Heart left ventricle (tissue), 11 donors: ENCODE data around the gene EFCAB10. TPM values are rescaled to one million over a fixed set of nuclear protein-coding genes. Genes with fewer than 3 reads are reported as not detected.

ENCODE experiments used
- polyA plus RNA-seq, 2 donors: library from polyadenylated mRNA; stranded (reverse); fragments of 200-250 nt; gene quantifications; one replicate each; pipeline ENCODE4 v1.2.3, GENCODE V29; 2013
- total RNA-seq, 9 donors: library from RNA; depleted of rRNA in 2 of 9; stranded (reverse); fragments of >200 nt in 2 of 9; fragmentation: NEBNext Ultra II Directional in 3 of 9; extraction: Animal tissue kit (Norgen Biotek cat#: 25700) in 3 of 9; gene quantifications; one replicate each; pipeline versions ENCODE4 v1.1.0 to v1.2.4, GENCODE V29; 2016 to 2023
- donor health status: ischemic (EF 13 %, LVEDD 7.1; RV severe dilation, severe dysfunction).
- donor health status: healthy with polysubstance abuse.
- donor health status: DM: no; HTN: yes; CAD: no.
- donor health status: DM: no; HTN: no; CAD: no.
- donor health status: ischemic (EF 25% LVEDD 5.7; RV mildly dilated, moderate dysfunction).
- donor health status: healthy.
- donor health status: DM: yes; HTN: yes; CAD: no.
- donor health status: PGD.
- donor health status: nonischemic (EF 23%, LVEDD 6.1; RV moderate dilation, normal function).

Gene EFCAB10
- total and polyA plus RNA-seq, 11 donors: not detected

Other genes with a start within 250 kb of the EFCAB10 start
- 10 to 100 TPM; 26.7 to 42.4 (median 39.1) TPM for gene SRPK2, start 192.6 kb downstream of the EFCAB10 start, total RNA-seq
- gene SRPK2, start 192.6 kb downstream of the EFCAB10 start, polyA plus RNA-seq: 10 to 100 TPM in 1 of 2 donors, 1 to 10 TPM in 1; 8.6 to 24.6 TPM
- 1 to 10 TPM; 2.8 to 7.9 (median 5.5) TPM for gene PUS7, start 59.2 kb downstream of the EFCAB10 start, total RNA-seq
- gene PUS7, start 59.2 kb downstream of the EFCAB10 start, polyA plus RNA-seq: 1 to 10 TPM; 1.9 to 5.6 TPM
- 10 to 100 TPM in 8 of 9 donors, 1 to 10 TPM in 1; 9.2 to 14.7 (median 13.3) TPM for gene RINT1, start 49.3 kb downstream of the EFCAB10 start, total RNA-seq
- 10 to 100 TPM; 11.0 to 16.0 TPM for gene RINT1, start 49.3 kb downstream of the EFCAB10 start, polyA plus RNA-seq